GM21717 (cell line): Measurements from ENCODE around the gene MEIG1.
"Not testable (repeated sequence)": the region's sequence is repeated elsewhere in the genome, so short reads cannot be mapped to it uniquely, and the experiment has no call there.

ENCODE experiments used
- ATAC-seq: cut with Tn5 transposase; IDR thresholded peaks from one replicate; pipeline ENCODE4 v1.9.1; 2021; ENCODE audit warnings: mild to moderate bottlenecking, moderate library complexity; ENCODE audit not compliant: unreplicated experiment

Gene MEIG1

GRCh38 chr10:14959221-14960057 is at the start of gene MEIG1:
Gene MEIG1 (plus strand): TSS chr10:14959388. CDS start chr10:14966469, 7,081 bp downstream.
- ATAC-seq: peak; percentile 78

GRCh38 chr10:14910953-14911352 is 48.2 kb upstream of the MEIG1 start:
- no peak for ATAC-seq

GRCh38 chr10:14911801-14912200 is 47.4 kb upstream of the MEIG1 start:
- ATAC-seq: no peak

GRCh38 chr10:14916600-14916999 is 42.6 kb upstream of the MEIG1 start:
- no peak for ATAC-seq

GRCh38 chr10:14917827-14918226 is 41.4 kb upstream of the MEIG1 start:
- ATAC-seq: no peak

- ATAC-seq: no peak
Observed at GRCh38 chr10:14918964-14919363, 40.2 kb upstream of the MEIG1 start.

GRCh38 chr10:14924013-14924412 is 35.2 kb upstream of the MEIG1 start:
- no peak for ATAC-seq

- no peak for ATAC-seq
Observed at GRCh38 chr10:14925268-14925667, 33.9 kb upstream of the MEIG1 start.

GRCh38 chr10:14926061-14926470 is 33.1 kb upstream of the MEIG1 start:
- ATAC-seq: peak; percentile 36

GRCh38 chr10:14926722-14927416 is 32.3 kb upstream of the MEIG1 start:
- ATAC-seq: peak; percentile 99

GRCh38 chr10:14930610-14931009 is 28.6 kb upstream of the MEIG1 start:
- no peak for ATAC-seq

GRCh38 chr10:14936584-14936983 is 22.6 kb upstream of the MEIG1 start:
- ATAC-seq: no peak

- not testable (repeated sequence) for ATAC-seq
Observed at GRCh38 chr10:14938971-14939370, 20.2 kb upstream of the MEIG1 start.

GRCh38 chr10:14942147-14942949 is 16.8 kb upstream of the MEIG1 start:
- peak; percentile 90 for ATAC-seq

GRCh38 chr10:14942950-14943338 is 16.2 kb upstream of the MEIG1 start:
- not testable (repeated sequence) for ATAC-seq

- no peak for ATAC-seq
Observed at GRCh38 chr10:14945108-14945507, 14.1 kb upstream of the MEIG1 start.

GRCh38 chr10:14947268-14947667 is 11.9 kb upstream of the MEIG1 start:
- ATAC-seq: no peak

GRCh38 chr10:14949291-14949690 is 9.9 kb upstream of the MEIG1 start:
- no peak for ATAC-seq

GRCh38 chr10:14952851-14953423 is 6.3 kb upstream of the MEIG1 start:
- ATAC-seq: no peak

- peak; percentile 22 for ATAC-seq
Observed at GRCh38 chr10:14953424-14954000, 5.7 kb upstream of the MEIG1 start.
